CD4-positive, alpha-beta T cell treated with Interleukin-17A for 4 hours (primary cell): Measurements from ENCODE around the gene ANKRD12.
"Not testable (repeated sequence)": the region's sequence is repeated elsewhere in the genome, so short reads cannot be mapped to it uniquely, and the experiment has no call there.

Experiments
- DNase-seq: peaks from one replicate; pipeline ENCODE4 v3.0.0-alpha.2; 2020; ENCODE audit warnings: mixed read lengths

ANKRD12 gene

GRCh38 chr18:9136315-9137155 is at the start of gene ANKRD12:
Gene ANKRD12, plus strand, starts transcription at chr18:9136781. Its CDS starts 45,652 bp downstream, at chr18:9182433.
- DNase-seq = peak; percentile 98

GRCh38 chr18:9087144-9087543 is 49.4 kb upstream of the ANKRD12 start:
- DNase-seq = no peak

GRCh38 chr18:9088252-9088651 is 48.3 kb upstream of the ANKRD12 start:
- no peak for DNase-seq

- not testable (repeated sequence) for DNase-seq
Measured at GRCh38 chr18:9088727-9089126, 47.9 kb upstream of the ANKRD12 start.

GRCh38 chr18:9090578-9090977 is 46.0 kb upstream of the ANKRD12 start:
- DNase-seq = no peak

GRCh38 chr18:9091066-9091476 is 45.5 kb upstream of the ANKRD12 start:
- DNase-seq = peak; percentile 36

GRCh38 chr18:9092665-9093064 is 43.9 kb upstream of the ANKRD12 start:
- DNase-seq = no peak

GRCh38 chr18:9093109-9093508 is 43.5 kb upstream of the ANKRD12 start:
- DNase-seq = not testable (repeated sequence)

GRCh38 chr18:9094307-9095226 is 42.0 kb upstream of the ANKRD12 start:
- DNase-seq = peak; percentile 46

GRCh38 chr18:9095297-9096006 is 41.1 kb upstream of the ANKRD12 start:
- DNase-seq = peak; percentile 70

- no peak for DNase-seq
Measured at GRCh38 chr18:9096007-9096371, 40.6 kb upstream of the ANKRD12 start.

GRCh38 chr18:9096685-9097084 is 39.9 kb upstream of the ANKRD12 start:
- no peak for DNase-seq

- no peak for DNase-seq
Measured at GRCh38 chr18:9097349-9097748, 39.2 kb upstream of the ANKRD12 start.

- no peak for DNase-seq
Measured at GRCh38 chr18:9100796-9101195, 35.8 kb upstream of the ANKRD12 start.

GRCh38 chr18:9101730-9102507 is 34.7 kb upstream of the ANKRD12 start:
- no peak for DNase-seq

GRCh38 chr18:9102508-9103375 is 33.8 kb upstream of the ANKRD12 start, which contains the start of gene NDUFV2:
Gene NDUFV2, plus strand, starts transcription at chr18:9102699. Its CDS starts 45 bp downstream, at chr18:9102744.
- DNase-seq = peak; percentile 99

- no peak for DNase-seq
Measured at GRCh38 chr18:9103376-9103873, 33.2 kb upstream of the ANKRD12 start.

GRCh38 chr18:9104244-9104901 is 32.2 kb upstream of the ANKRD12 start:
- no peak for DNase-seq

- DNase-seq = no peak
Measured at GRCh38 chr18:9105420-9105819, 31.2 kb upstream of the ANKRD12 start.

GRCh38 chr18:9106094-9106493 is 30.5 kb upstream of the ANKRD12 start:
- no peak for DNase-seq
